Naive thymus-derived CD4-positive, alpha-beta T cell (primary cell): ENCODE results near the gene XYLT1. TPM values are rescaled to one million over a fixed set of nuclear protein-coding genes. Genes with fewer than 3 reads are reported as not detected.

Experiments used
- ATAC-seq: fragments of 150-1000 bp; cut with Tn5 transposase; 2 replicates; pipeline ENCODE4 v1.10.0; 2021; ENCODE audit warnings: mild to moderate bottlenecking, moderate library complexity
- CTCF ChIA-PET: fragments of 350-600 bp; sonication (Branson Sonifier 250); formaldehyde crosslinking; loops from one replicate; lab custom pipeline; 2021; ENCODE audit warnings: antibody characterized with exemption; lab: Charles Lee
- POLR2A ChIA-PET: fragments of 350-600 bp; sonication (Branson Sonifier 250); formaldehyde crosslinking; loops from one replicate; lab custom pipeline; 2021; ENCODE audit warnings: antibody characterized with exemption, inconsistent platforms; lab: Charles Lee
- DNase-seq, 9 donors: peaks; one replicate each; pipeline versions ENCODE4 v3.0.0 to v3.0.0-alpha.2; 2020 to 2022; ENCODE audit warnings: mixed read lengths in 1 of 9
- H3K27ac ChIP-seq: one replicate; pipeline ENCODE4 v1.7.0; 2013; ENCODE audit warnings: mild to moderate bottlenecking, low read depth, low read length, moderate library complexity
- H3K27me3 ChIP-seq, 2 donors: one replicate each; pipeline ENCODE4 v1.7.0; 2013; ENCODE audit warnings: low read length in 2 of 2, mild to moderate bottlenecking in 2 of 2, moderate library complexity in 2 of 2; ENCODE audit not compliant: control insufficient read depth in 2 of 2, insufficient read depth in 2 of 2
- H3K36me3 ChIP-seq, 3 experiments: 1 replicate in 2 of 3; 2 replicates in 1 of 3; pipeline ENCODE4 v1.7.0; 2013; ENCODE audit warnings: low read length in 3 of 3, mild to moderate bottlenecking in 3 of 3, moderate library complexity in 1 of 3; ENCODE audit not compliant: insufficient read depth in 3 of 3, control insufficient read depth in 2 of 3
- H3K4me1 ChIP-seq, 2 donors: one replicate each; pipeline ENCODE4 v1.7.0; 2013; ENCODE audit warnings: low read length in 2 of 2, mild to moderate bottlenecking in 2 of 2, moderate library complexity in 1 of 2; ENCODE audit not compliant: control insufficient read depth in 2 of 2, insufficient read depth in 2 of 2
- H3K4me3 ChIP-seq: 2 replicates; pipeline ENCODE4 v1.7.0; 2013; ENCODE audit warnings: mild to moderate bottlenecking, low read length
- H3K9me3 ChIP-seq, 3 experiments: 1 replicate in 2 of 3; 2 replicates in 1 of 3; pipeline ENCODE4 v1.7.0; 2013; ENCODE audit warnings: low read length in 3 of 3; ENCODE audit not compliant: control insufficient read depth in 2 of 3
- H3K27ac Mint-ChIP-seq, 9 donors: one replicate each; pipeline ENCODE4 v1.8.0; 2020 to 2022; ENCODE audit warnings: mixed read lengths in 9 of 9, mild to moderate bottlenecking in 8 of 9, moderate library complexity in 5 of 9, inconsistent platforms in 2 of 9
- H3K27me3 Mint-ChIP-seq, 5 donors: one replicate each; pipeline ENCODE4 v1.8.0; 2021 to 2022; ENCODE audit warnings: mixed read lengths in 5 of 5, mild to moderate bottlenecking in 1 of 5
- H3K36me3 Mint-ChIP-seq, 5 donors: one replicate each; pipeline ENCODE4 v1.8.0; 2020 to 2022; ENCODE audit warnings: mixed read lengths in 5 of 5, mild to moderate bottlenecking in 3 of 5, inconsistent platforms in 1 of 5
- H3K4me1 Mint-ChIP-seq, 7 donors: one replicate each; pipeline ENCODE4 v1.8.0; 2020 to 2022; ENCODE audit warnings: mixed read lengths in 7 of 7, mild to moderate bottlenecking in 3 of 7, inconsistent platforms in 1 of 7
- H3K4me3 Mint-ChIP-seq, 10 donors: one replicate each; pipeline ENCODE4 v1.8.0; 2020 to 2022; ENCODE audit warnings: mild to moderate bottlenecking in 10 of 10, mixed read lengths in 10 of 10, moderate library complexity in 6 of 10, inconsistent platforms in 2 of 10
- H3K9me3 Mint-ChIP-seq, 11 donors: one replicate each; pipeline ENCODE4 v1.8.0; 2020 to 2022; ENCODE audit warnings: mixed read lengths in 11 of 11, mild to moderate bottlenecking in 4 of 11, inconsistent platforms in 1 of 11, moderate library complexity in 1 of 11
- intact Hi-C, 2 donors: fragments of 100-400 bp; cut with micrococcal nuclease; formaldehyde crosslinking; loops; one replicate each; pipeline ENCODE4 v1.15.1; 2023
- polyA plus RNA-seq, 2 donors: library from polyadenylated mRNA; unstranded; fragments of 300-500 nt; fragmentation: Illumina TruSeq; gene quantifications; one replicate each; pipeline ENCODE4 v1.2.3, GENCODE V29; 2021
- total RNA-seq, 6 experiments: library from RNA in 5 of 6; stranded (reverse) in 5 of 6; gene quantifications; 1 replicate in 5 of 6; 2 replicates in 1 of 6; pipeline ENCODE4 v1.2.3 and lab custom pipeline; 2021 to 2026

Gene XYLT1
- total and polyA plus RNA-seq, 7 experiments from 2014 or later, result 1.9 to 50.4 (median 37.9) TPM

DNA sequence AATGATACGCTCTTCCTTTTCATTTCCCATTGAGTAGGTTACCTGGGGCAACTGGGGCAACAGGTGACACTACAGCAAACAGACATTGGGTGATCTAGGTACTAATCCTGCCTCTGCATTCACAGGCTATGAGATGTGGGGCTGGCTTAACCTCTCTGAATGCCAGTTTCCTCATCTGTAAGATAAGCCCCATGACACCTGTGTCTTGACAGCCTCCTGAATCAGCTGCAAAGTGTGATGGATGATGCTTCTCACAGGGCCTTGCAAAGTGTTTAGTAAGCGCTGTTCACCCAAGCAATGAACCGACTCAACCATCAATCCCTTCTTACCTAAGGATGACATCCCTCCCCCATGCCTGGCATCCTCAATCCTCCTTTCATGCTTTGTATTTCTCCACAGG lies 322.8 kb downstream of the XYLT1 start:
- peaks cover 3 to 28% (median 10%) of the 10 kb centered on the region in 5 donors for H3K36me3 Mint-ChIP-seq

DNA sequence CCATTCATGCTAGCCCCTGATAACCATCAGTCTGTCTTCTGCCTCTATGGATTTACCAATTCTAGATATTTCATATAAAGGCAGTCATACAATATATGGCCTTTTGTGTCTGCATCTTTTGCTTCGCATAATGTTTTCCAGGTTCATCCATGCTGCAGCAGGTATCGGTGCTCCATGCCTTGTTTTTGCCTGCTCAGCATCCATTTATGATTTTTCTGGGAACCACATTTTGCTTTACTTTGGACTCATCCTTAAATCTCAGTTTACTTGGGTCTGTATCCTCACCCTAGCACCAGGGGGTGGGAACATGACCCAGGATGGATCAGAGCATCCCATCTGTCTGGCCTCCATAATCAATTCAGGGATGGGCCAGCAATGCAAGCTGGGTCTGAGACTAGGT lies 325.7 kb downstream of the XYLT1 start:
- ChIA-PET CTCF (no interaction called here), POLR2A (no interaction called here)
- DNase-seq (no peak), ATAC-seq (no peak)
- peaks cover 0 to 4% (median 0%) of the 10 kb centered on the region in 7 donors for H3K4me1 Mint-ChIP-seq
- peak overlapping the region in 1 of 9 donors; percentile 16 for H3K27ac Mint-ChIP-seq
- H3K4me3 Mint-ChIP-seq, result no peak overlapping the region
- intact Hi-C loops, result no loop called here
- H3K9me3 Mint-ChIP-seq, result no peaks in the 10 kb centered on the region
- Histone ChIP-seq H3K27me3 (no peaks in the 10 kb centered on the region), H3K4me1 (no peaks in the 10 kb centered on the region), H3K27ac (no peak overlapping the region), H3K9me3 (no peaks in the 10 kb centered on the region), H3K4me3 (no peak overlapping the region), H3K36me3 (peaks cover 0 to 11% (median 0%) of the 10 kb centered on the region in 3 experiments)
- H3K27me3 Mint-ChIP-seq, result no peaks in the 10 kb centered on the region
- peaks cover 10 to 30% (median 11%) of the 10 kb centered on the region in 5 donors for H3K36me3 Mint-ChIP-seq

More for the DNA sequence above, 322.8 kb downstream of the XYLT1 start:
- Mint-ChIP-seq H3K27ac (peak overlapping the region in 1 of 9 donors; percentile 32), H3K4me1 (peaks cover 0 to 4% (median 0%) of the 10 kb centered on the region in 7 donors), H3K4me3 (no peak overlapping the region), H3K27me3 (no peaks in the 10 kb centered on the region), H3K9me3 (no peaks in the 10 kb centered on the region)
- intact Hi-C loops, result no loop called here
- Histone ChIP-seq H3K36me3 (no peaks in the 10 kb centered on the region), H3K9me3 (no peaks in the 10 kb centered on the region), H3K27me3 (no peaks in the 10 kb centered on the region), H3K27ac (no peak overlapping the region), H3K4me1 (no peaks in the 10 kb centered on the region), H3K4me3 (no peak overlapping the region)
- ATAC-seq (no peak), DNase-seq (no peak)
- CTCF ChIA-PET, result no interaction called here
- POLR2A ChIA-PET, result no interaction called here

- intact Hi-C loops, result no loop called here
- Histone ChIP-seq H3K4me3 (no peak overlapping the region), H3K27ac (no peak overlapping the region), H3K4me1 (no peaks in the 10 kb centered on the region), H3K27me3 (no peaks in the 10 kb centered on the region), H3K36me3 (peaks cover 0 to 16% (median 0%) of the 10 kb centered on the region in 3 experiments), H3K9me3 (no peaks in the 10 kb centered on the region)
- peaks cover 10 to 34% (median 17%) of the 10 kb centered on the region in 5 donors for H3K36me3 Mint-ChIP-seq
- no peak for ATAC-seq
- DNase-seq, result no peak
- ChIA-PET CTCF (no interaction called here), POLR2A (no interaction called here)
- H3K27ac Mint-ChIP-seq, result no peak overlapping the region
- H3K27me3 Mint-ChIP-seq, result no peaks in the 10 kb centered on the region
- peaks cover 0 to 4% (median 0%) of the 10 kb centered on the region in 7 donors for H3K4me1 Mint-ChIP-seq
- H3K9me3 Mint-ChIP-seq, result no peaks in the 10 kb centered on the region
- H3K4me3 Mint-ChIP-seq, result no peak overlapping the region
Measured at GRCh38 chr16:17144431-17144830, 326.3 kb downstream of the XYLT1 start.

GRCh38 chr16:17143546-17144419 lies 327.0 kb downstream of the XYLT1 start:
- Histone ChIP-seq H3K4me1 (no peaks in the 10 kb centered on the region), H3K36me3 (peaks cover 0 to 23% (median 0%) of the 10 kb centered on the region in 3 experiments), H3K27me3 (no peaks in the 10 kb centered on the region), H3K4me3 (no peak overlapping the region), H3K9me3 (no peaks in the 10 kb centered on the region), H3K27ac (no peak overlapping the region)
- no peak for ATAC-seq
- Mint-ChIP-seq H3K27me3 (no peaks in the 10 kb centered on the region), H3K4me1 (peaks cover 0 to 4% (median 0%) of the 10 kb centered on the region in 7 donors), H3K4me3 (no peak overlapping the region), H3K27ac (no peak overlapping the region), H3K9me3 (no peaks in the 10 kb centered on the region), H3K36me3 (peaks cover 11 to 38% (median 23%) of the 10 kb centered on the region in 5 donors)
- DNase-seq, result no peak
- CTCF ChIA-PET, result no interaction called here
- intact Hi-C loops, result no loop called here
- POLR2A ChIA-PET, result no interaction called here

GRCh38 chr16:17138801-17139200 lies 332.0 kb downstream of the XYLT1 start:
- Mint-ChIP-seq H3K4me1 (peaks cover 0 to 13% (median 0%) of the 10 kb centered on the region in 7 donors), H3K36me3 (peaks cover 16 to 71% (median 59%) of the 10 kb centered on the region in 5 donors), H3K4me3 (no peak overlapping the region), H3K9me3 (no peaks in the 10 kb centered on the region), H3K27me3 (no peaks in the 10 kb centered on the region), H3K27ac (no peak overlapping the region)
- Histone ChIP-seq H3K27ac (no peak overlapping the region), H3K36me3 (peaks cover 0 to 69% (median 0%) of the 10 kb centered on the region in 3 experiments), H3K4me3 (no peak overlapping the region), H3K9me3 (no peaks in the 10 kb centered on the region), H3K4me1 (no peaks in the 10 kb centered on the region), H3K27me3 (no peaks in the 10 kb centered on the region)
- ChIA-PET CTCF (no interaction called here), POLR2A (no interaction called here)
- ATAC-seq, result no peak
- no peak for DNase-seq
- intact Hi-C loops, result no loop called here

- no peak for DNase-seq
- no peaks in the 10 kb centered on the region for H3K27me3 ChIP-seq
- CTCF ChIA-PET, result no interaction called here
- intact Hi-C loops, result no loop called here
- H3K27ac Mint-ChIP-seq, result no peak overlapping the region
- no peaks in the 10 kb centered on the region for H3K27me3 Mint-ChIP-seq
- no peak overlapping the region for H3K4me3 ChIP-seq
- H3K9me3 ChIP-seq, result no peaks in the 10 kb centered on the region
- H3K9me3 Mint-ChIP-seq, result no peaks in the 10 kb centered on the region
- peaks cover 31 to 87% (median 73%) of the 10 kb centered on the region in 5 donors for H3K36me3 Mint-ChIP-seq
- H3K36me3 ChIP-seq, result peaks cover 0 to 68% (median 0%) of the 10 kb centered on the region in 3 experiments
- H3K4me3 Mint-ChIP-seq, result no peak overlapping the region
- peaks cover 0 to 6% of the 10 kb centered on the region in 2 donors for H3K4me1 ChIP-seq
- POLR2A ChIA-PET, result interaction anchor here (0.6 kb wide), 1 partner anchor 31 kb away, joined by 4 read pairs; no protein-coding TSS in a partner anchor
- peaks cover 9 to 32% (median 13%) of the 10 kb centered on the region in 7 donors for H3K4me1 Mint-ChIP-seq
- no peak for ATAC-seq
- H3K27ac ChIP-seq, result no peak overlapping the region
Measured at GRCh38 chr16:17135439-17135838, 335.3 kb downstream of the XYLT1 start.
